K562 (cell line): ENCODE results near the gene UNC93B1. TPM values are rescaled to one million over a fixed set of nuclear protein-coding genes. Genes with fewer than 3 reads are reported as not detected.
"Not testable (repeated sequence)": the region's sequence is repeated elsewhere in the genome, so short reads cannot be mapped to it uniquely, and the experiment has no call there.

Experiments used
- ATAC-seq: fragments of 200-7000 bp; cut with Tn5 transposase; 3 replicates; pipeline ENCODE4 v1.9.1; 2020; ENCODE audit warnings: moderate library complexity
- BruUV-seq: library from RNA; stranded (reverse); fragments of 400-500 nt; replicated peaks from 2 replicates; lab custom pipeline; 2021; lab: Mats Ljungman, UMichigan
- CTCF ChIA-PET: fragments of 300-600 bp; formaldehyde crosslinking; extraction: SDS; loops from one replicate; lab custom pipeline; 2021; ENCODE audit warnings: low intra/inter-chr PET ratio; lab: Yijun Ruan, JAX
- POLR2A ChIA-PET: fragments of 300-600, 350-650 bp; sonication (Branson Sonifier 250); formaldehyde crosslinking; extraction: SDS; loops from one replicate; lab custom pipeline; 2021; ENCODE audit warnings: antibody characterized with exemption, inconsistent platforms; lab: Yijun Ruan, JAX
- DNase-seq, 4 experiments: peaks; one replicate each; pipeline versions ENCODE4 v3.0.0 to v3.0.0-alpha.2; 2011 to 2018; ENCODE audit warnings: low spot score in 3 of 4, mixed read lengths in 3 of 4; ENCODE audit errors: extremely low read depth in 1 of 4
- FAIRE-seq: peaks from 2 replicates; lab custom pipeline; 2011; peaks lifted over from hg19 to GRCh38; lab: Jason Lieb, UNC
- H2AFZ ChIP-seq: 2 replicates; pipeline ENCODE4 v1.6.0; 2011; ENCODE audit warnings: low read depth, low read length, control low read depth, inconsistent platforms
- H3K27ac ChIP-seq: fragments of 200-600 bp; 3 replicates; pipeline ENCODE4 v1.8.0; 2011; ENCODE audit warnings: low read depth, mild to moderate bottlenecking, control low read depth, inconsistent platforms, low read length, moderate library complexity, mixed read lengths; ENCODE audit errors: extremely low read depth
- H3K27me3 ChIP-seq, 2 experiments: fragments of 300-600 bp in 1 of 2; 2 replicates in 1 of 2; 3 replicates in 1 of 2; pipeline versions ENCODE4 v1.6.0 to v1.8.0; 2011; ENCODE audit warnings: inconsistent platforms in 2 of 2, low read length in 2 of 2, mild to moderate bottlenecking in 1 of 2, mixed read lengths in 1 of 2, moderate library complexity in 1 of 2; ENCODE audit not compliant: control insufficient read depth in 2 of 2, insufficient read depth in 2 of 2
- H3K36me3 ChIP-seq: fragments of 300-600 bp; 3 replicates; pipeline ENCODE4 v1.8.0; 2011; ENCODE audit warnings: mild to moderate bottlenecking, low read length, inconsistent platforms; ENCODE audit not compliant: control insufficient read depth, insufficient read depth
- H3K4me1 ChIP-seq, 2 experiments: fragments of 200-600 bp in 1 of 2; replicated peaks in 1 of 2; 2 replicates in 1 of 2; 3 replicates in 1 of 2; pipeline versions ENCODE4 v1.5.1 to v1.8.0; 2011; ENCODE audit warnings: inconsistent platforms in 2 of 2, low read length in 2 of 2, mild to moderate bottlenecking in 1 of 2, mixed read lengths in 1 of 2, moderate library complexity in 1 of 2; ENCODE audit not compliant: control insufficient read depth in 2 of 2, insufficient read depth in 2 of 2
- H3K4me2 ChIP-seq: 2 replicates; pipeline ENCODE4 v1.6.1; 2011; ENCODE audit warnings: low read length, control low read depth, inconsistent platforms, mixed read lengths; ENCODE audit not compliant: insufficient read depth
- H3K4me3 ChIP-seq: fragments of 200-600 bp; sonication (generic), shearing (Covaris generic); 2 replicates; pipeline ENCODE4 v1.5.1; 2016; ENCODE audit warnings: control low read depth, inconsistent platforms
- H3K79me2 ChIP-seq: fragments of 200-600 bp; 3 replicates; pipeline ENCODE4 v1.8.0; 2011; ENCODE audit warnings: low read length, inconsistent platforms; ENCODE audit not compliant: control insufficient read depth, insufficient read depth
- H3K9ac ChIP-seq, 2 experiments: 2 replicates each; pipeline versions ENCODE4 v1.6.0 to v1.6.1; 2011; ENCODE audit warnings: low read depth in 2 of 2, low read length in 2 of 2, control low read depth in 1 of 2, inconsistent platforms in 1 of 2, mild to moderate bottlenecking in 1 of 2, mixed read lengths in 1 of 2; ENCODE audit not compliant: insufficient read depth in 1 of 2
- H3K9me1 ChIP-seq: one replicate; pipeline ENCODE4 v1.6.0; 2011; ENCODE audit warnings: inconsistent platforms, mild to moderate bottlenecking, low read length, moderate library complexity; ENCODE audit not compliant: control insufficient read depth, insufficient read depth
- H3K9me3 ChIP-seq: replicated peaks from 2 replicates; pipeline ENCODE4 v1.5.1; 2011; ENCODE audit warnings: low read depth, low read length, inconsistent platforms; ENCODE audit not compliant: control insufficient read depth, insufficient read depth
- H4K20me1 ChIP-seq: replicated peaks from 2 replicates; pipeline ENCODE4 v1.6.1; 2011; ENCODE audit warnings: low read length, inconsistent platforms, mixed read lengths; ENCODE audit not compliant: control insufficient read depth, insufficient read depth
- CUX1 ChIP-seq: fragments of 200-800 bp; sonication (Bioruptor generic); IDR thresholded peaks from 2 replicates; pipeline ENCODE4 v1.6.1; 2016; ENCODE audit warnings: missing genetic modification characterization, missing compliant biosample characterization
- DACH1 ChIP-seq: fragments of 450-650 bp; IDR thresholded peaks from 2 replicates; pipeline ENCODE4 v1.6.1; 2018; ENCODE audit not compliant: partially characterized antibody
- MCM7 ChIP-seq, 2 experiments: fragments of 450-650 bp; IDR thresholded peaks; 2 replicates each; pipeline ENCODE4 v1.6.1; 2016 to 2018
- RAD51 ChIP-seq: fragments of 450-650 bp; IDR thresholded peaks from 2 replicates; pipeline ENCODE4 v1.7.1; 2016; ENCODE audit warnings: low read depth, mild to moderate bottlenecking, borderline replicate concordance
- TFE3 ChIP-seq: fragments of 450-650 bp; formaldehyde crosslinking; IDR thresholded peaks from 2 replicates; pipeline ENCODE4 v1.4.0; 2020; ENCODE audit warnings: mild to moderate bottlenecking, mixed read lengths
- USF1 ChIP-seq: sonication (generic); formaldehyde crosslinking; IDR thresholded peaks from 2 replicates; pipeline ENCODE4 v1.9.0; 2022; ENCODE audit warnings: mild to moderate bottlenecking, missing genetic modification reagents
- WGBS: fragments of 100-300 bp; shearing (Covaris generic); methylation state at CpG from one replicate; pipeline ENCODE4 v1.1.6; 2016; ENCODE audit warnings: low coverage, mixed read lengths; ENCODE audit not compliant: insufficient coverage; ENCODE audit errors: missing lambda C conversion rate; 5-methylcytosine and 5-hydroxymethylcytosine counted together
- in situ Hi-C: fragments of 300-500 bp; cut with MboI; formaldehyde crosslinking; loops from 4 replicates; pipeline ENCODE4 v1.15.0; 2018; ENCODE audit warnings: inconsistent platforms, mixed read lengths
- intact Hi-C: fragments of 100-400 bp; cut with micrococcal nuclease; formaldehyde crosslinking; loops from 2 replicates; pipeline ENCODE4 v1.14.2; 2022
- polyA plus RNA-seq, 8 experiments: library from polyadenylated mRNA; depleted of rRNA in 4 of 8; stranded (reverse) in 5 of 8; unstranded in 3 of 8; fragments of >200 nt; fragmentation: Nextera tagmentation in 2 of 8; fragmentation: Illumina TruSeq in 1 of 8; extraction: Ambion mirVana in 2 of 8; extraction: Trizol in 1 of 8; gene quantifications; 2 replicates each; pipeline versions ENCODE4 v1.2.1 to v1.2.3, GENCODE V29; 2011 to 2014; ENCODE audit warnings: inconsistent platforms in 1 of 8, missing spikeins in 1 of 8
- total RNA-seq, 7 experiments: library from RNA; depleted of rRNA in 6 of 7; stranded (reverse); fragments of >200 nt in 6 of 7; fragmentation: Illumina TruSeq in 2 of 7; extraction: Trizol in 2 of 7; gene quantifications; 2 replicates each; pipeline versions ENCODE4 v1.2.1 to v1.2.3, GENCODE V29; 2011 to 2021; ENCODE audit warnings: low replicate concordance in 1 of 7
- TF ChIP-seq, protein P1 (sequence below): sonication (generic); formaldehyde crosslinking; IDR thresholded peaks from 2 replicates; pipeline ENCODE4 v1.5.0; 2020; ENCODE audit warnings: missing genetic modification reagents

Gene UNC93B1
- total and polyA plus RNA-seq, 9 of the 15 experiments (the other 6 are each of a cell fraction or from before 2014, with no cell fraction given) = 0.10 to 13.6 (median 6.5) TPM

GRCh38 chr11:67982255-67982857 lies 21.5 kb downstream of the UNC93B1 start:
- H2AFZ ChIP-seq, H3K9ac ChIP-seq, H3K79me2 ChIP-seq, ATAC-seq, H4K20me1 ChIP-seq, DNase-seq, H3K9me1 ChIP-seq, BruUV-seq, H3K36me3 ChIP-seq, H3K4me3 ChIP-seq, intact Hi-C loops, H3K9me3 ChIP-seq, FAIRE-seq, H3K27ac ChIP-seq, H3K4me1 ChIP-seq, in situ Hi-C loops, CTCF ChIA-PET, H3K4me2 ChIP-seq: not testable (repeated sequence)
- POLR2A ChIA-PET = interaction anchor here (0.6 kb wide), 1 partner anchor 21 kb away, joined by 4 read pairs; no protein-coding TSS in a partner anchor
- H3K27me3 ChIP-seq = peaks cover 3 to 29% of the 10 kb centered on the region in 2 experiments
- WGBS = 9% methylated on average over 14 of the region's 17 CpGs
- TF ChIP-seq TFE3 (0 out of 2 replicates have a peak, but pooled peaks have one; percentile 13), RAD51 (peak; percentile 45), USF1 (CRISPR knock-in tag) (peak; percentile 69), CUX1 (CRISPR knock-in tag) (peak; percentile 93), DACH1 (peak; percentile 98), MCM7 (IDR thresholded peaks at IDR 0.05) (peak in 1 of 2 experiments; percentile 53; a peak in 1 of 4 replicates)
- TF ChIP-seq, protein P1, sequence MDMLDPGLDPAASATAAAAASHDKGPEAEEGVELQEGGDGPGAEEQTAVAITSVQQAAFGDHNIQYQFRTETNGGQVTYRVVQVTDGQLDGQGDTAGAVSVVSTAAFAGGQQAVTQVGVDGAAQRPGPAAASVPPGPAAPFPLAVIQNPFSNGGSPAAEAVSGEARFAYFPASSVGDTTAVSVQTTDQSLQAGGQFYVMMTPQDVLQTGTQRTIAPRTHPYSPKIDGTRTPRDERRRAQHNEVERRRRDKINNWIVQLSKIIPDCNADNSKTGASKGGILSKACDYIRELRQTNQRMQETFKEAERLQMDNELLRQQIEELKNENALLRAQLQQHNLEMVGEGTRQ (CRISPR knock-in tag) = peak; percentile 61
